Thymus (tissue), 11 donors: Measurements from ENCODE around the gene MAT2A. TPM values are rescaled to one million over a fixed set of nuclear protein-coding genes. Genes with fewer than 3 reads are reported as not detected.

Experiments used
- DNase-seq, 9 donors: peaks; one replicate each; pipeline ENCODE4 v3.0.0-alpha.2; 2013; ENCODE audit warnings: low spot score in 9 of 9, low read depth in 6 of 9, missing footprints in 1 of 9
- H3K27ac ChIP-seq, 2 donors: one replicate each; pipeline ENCODE4 v1.5.1; 2013; ENCODE audit warnings: control low read depth in 1 of 2, low read depth in 1 of 2, low read length in 1 of 2, mild to moderate bottlenecking in 1 of 2, moderate library complexity in 1 of 2
- H3K27me3 ChIP-seq, 2 donors: one replicate each; pipeline ENCODE4 v1.5.1; 2013; ENCODE audit warnings: low read length in 1 of 2; ENCODE audit not compliant: control insufficient read depth in 2 of 2, insufficient read depth in 1 of 2
- H3K36me3 ChIP-seq, 2 donors: one replicate each; pipeline ENCODE4 v1.5.1; 2013; ENCODE audit warnings: low read length in 1 of 2, mild to moderate bottlenecking in 1 of 2, moderate library complexity in 1 of 2; ENCODE audit not compliant: control insufficient read depth in 2 of 2, insufficient read depth in 2 of 2
- H3K4me1 ChIP-seq, 2 donors: one replicate each; pipeline ENCODE4 v1.5.1; 2013; ENCODE audit warnings: low read length in 2 of 2; ENCODE audit not compliant: control insufficient read depth in 2 of 2, insufficient read depth in 2 of 2
- H3K4me3 ChIP-seq, 2 donors: one replicate each; pipeline ENCODE4 v1.5.1; 2013; ENCODE audit warnings: low read length in 2 of 2, control low read depth in 1 of 2, mild to moderate bottlenecking in 1 of 2
- H3K9me3 ChIP-seq, 2 donors: one replicate each; pipeline ENCODE4 v1.5.1; 2013; ENCODE audit warnings: low read length in 1 of 2, mild to moderate bottlenecking in 1 of 2; ENCODE audit not compliant: control insufficient read depth in 2 of 2, insufficient read depth in 1 of 2
- WGBS: extraction: QIAGEN DNeasy Blood & Tissue Kit; methylation state at CpG from one replicate; pipeline ENCODE4 v1.1.7; 2013; 5-methylcytosine and 5-hydroxymethylcytosine counted together
- polyA plus RNA-seq: library from polyadenylated mRNA; stranded (reverse); fragments of 200-250 nt; gene quantifications from one replicate; pipeline ENCODE4 v1.2.3, GENCODE V29; 2013
- total RNA-seq: library from RNA; stranded (reverse); fragments of 120-200 nt; gene quantifications from one replicate; pipeline ENCODE4 v1.2.4, GENCODE V29; 2013
- donor health status: healthy.

Gene MAT2A
- total and polyA plus RNA-seq, 2 donors = 78.4 to 98.0 TPM

- DNase-seq = peak; percentile 88 to 98 (median 92)
- peak within 1 kb of the TSS; percentile 96 to 97 for H3K27ac ChIP-seq
- H3K27me3 ChIP-seq = no peaks in the 10 kb centered on the region
- H3K36me3 ChIP-seq = peaks cover 3 to 13% of the 10 kb centered on the region in 2 donors
- peak within 1 kb of the TSS; percentile 69 to 94 for H3K4me3 ChIP-seq
- peaks cover 3 to 15% of the 10 kb centered on the region in 2 donors for H3K4me1 ChIP-seq
- 5% methylated on average over 64 of the region's 64 CpGs for WGBS
- no peaks in the 10 kb centered on the region for H3K9me3 ChIP-seq
Observed at GRCh38 chr2:85561280-85562212, 22.6 kb downstream of the MAT2A start, which contains the start of gene GGCX. Gene GGCX (minus strand): TSS chr2:85561493. CDS start chr2:85561428, 65 bp downstream.

- Histone ChIP-seq H3K9me3 (no peaks in the 10 kb centered on the region), H3K27ac (no peak overlapping the region), H3K36me3 (no peaks in the 10 kb centered on the region), H3K4me3 (no peak overlapping the region), H3K27me3 (no peaks in the 10 kb centered on the region), H3K4me1 (peaks cover 3 to 15% of the 10 kb centered on the region in 2 donors)
- DNase-seq = no peak
- 96% methylated on average over 5 of the region's 5 CpGs for WGBS
Observed at GRCh38 chr2:85564144-85564563, 25.2 kb downstream of the MAT2A start.

- no peaks in the 10 kb centered on the region for H3K27me3 ChIP-seq
- peaks cover 3 to 4% of the 10 kb centered on the region in 2 donors for H3K4me1 ChIP-seq
- H3K36me3 ChIP-seq = no peaks in the 10 kb centered on the region
- no peak for DNase-seq
- no peaks in the 10 kb centered on the region for H3K9me3 ChIP-seq
- 85% methylated on average over 4 of the region's 4 CpGs for WGBS
- no peak overlapping the region for H3K4me3 ChIP-seq
- no peak overlapping the region for H3K27ac ChIP-seq
Observed at GRCh38 chr2:85566265-85566664, 27.3 kb downstream of the MAT2A start.

- H3K9me3 ChIP-seq = no peaks in the 10 kb centered on the region
- H3K36me3 ChIP-seq = peaks cover 0 to 2% of the 10 kb centered on the region in 2 donors
- 96% methylated on average over 8 of the region's 8 CpGs for WGBS
- no peaks in the 10 kb centered on the region for H3K27me3 ChIP-seq
- no peak overlapping the region for H3K4me3 ChIP-seq
- no peak for DNase-seq
- no peak overlapping the region for H3K27ac ChIP-seq
- H3K4me1 ChIP-seq = peaks cover 23 to 38% of the 10 kb centered on the region in 2 donors
Observed at GRCh38 chr2:85575739-85576138, 36.8 kb downstream of the MAT2A start.

GRCh38 chr2:85577063-85577385, 38.1 kb downstream of the MAT2A start:
- 35% methylated on average over 3 of the region's 3 CpGs for whole genome bisulfite sequencing
- H3K27ac ChIP-seq = peak overlapping the region; percentile 20 to 62
- no peak overlapping the region for H3K4me3 ChIP-seq
- DNase-seq = no peak
- H3K36me3 ChIP-seq = peaks cover 0 to 8% of the 10 kb centered on the region in 2 donors
- peaks cover 23 to 38% of the 10 kb centered on the region in 2 donors for H3K4me1 ChIP-seq
- H3K9me3 ChIP-seq = no peaks in the 10 kb centered on the region
- H3K27me3 ChIP-seq = no peaks in the 10 kb centered on the region

- peak in 3 of 9 donors; percentile 41 to 66 (median 48) for DNase-seq
Observed at GRCh38 chr2:85577386-85578242, 38.6 kb downstream of the MAT2A start, which contains the start of gene VAMP8. Gene VAMP8 (plus strand): TSS chr2:85577586. CDS start chr2:85577647, 61 bp downstream.

GRCh38 chr2:85578243-85579180, 39.5 kb downstream of the MAT2A start:
- DNase-seq = peak in 3 of 9 donors; percentile 21 to 56 (median 26)
- Histone ChIP-seq H3K27ac (peak overlapping the region; percentile 46 to 83), H3K27me3 (no peaks in the 10 kb centered on the region), H3K4me3 (peak overlapping the region; percentile 62 to 66), H3K4me1 (peaks cover 26 to 43% of the 10 kb centered on the region in 2 donors), H3K36me3 (peaks cover 6 to 15% of the 10 kb centered on the region in 2 donors), H3K9me3 (peaks cover 0 to 2% of the 10 kb centered on the region in 2 donors)
- 4% methylated on average over 19 of the region's 19 CpGs for whole genome bisulfite sequencing

More at GRCh38 chr2:85577386-85578242, 38.6 kb downstream of the MAT2A start, which contains the start of gene VAMP8:
- H3K27ac ChIP-seq = peak within 1 kb of the TSS; percentile 46 to 83
- H3K4me3 ChIP-seq = peak within 1 kb of the TSS; percentile 62 to 66
- no peaks in the 10 kb centered on the region for H3K27me3 ChIP-seq
- H3K4me1 ChIP-seq = peaks cover 23 to 38% of the 10 kb centered on the region in 2 donors
- WGBS = 3% methylated on average over 19 of the region's 19 CpGs
- peaks cover 5 to 14% of the 10 kb centered on the region in 2 donors for H3K36me3 ChIP-seq
- peaks cover 0 to 2% of the 10 kb centered on the region in 2 donors for H3K9me3 ChIP-seq
